MCF 10A (cell line): ENCODE measurements around the gene IRF2BP2. TPM values are rescaled to one million over a fixed set of nuclear protein-coding genes. Genes with fewer than 3 reads are reported as not detected.

Experiments used
- BruUV-seq: library from RNA; stranded (reverse); fragments of 400-500 nt; replicated peaks from 2 replicates; lab custom pipeline; 2021; lab: Mats Ljungman, UMichigan
- CTCF ChIA-PET: fragments of 300-600 bp; sonication (Branson Sonifier 250); formaldehyde crosslinking; extraction: SDS; loops from one replicate; lab custom pipeline; 2021; ENCODE audit warnings: antibody characterized with exemption, inconsistent platforms; lab: Yijun Ruan, JAX
- POLR2A ChIA-PET: fragments of 300-600, 350-650 bp; sonication (Branson Sonifier 250); formaldehyde crosslinking; extraction: SDS; loops from one replicate; lab custom pipeline; 2020; ENCODE audit warnings: antibody characterized with exemption, inconsistent platforms; lab: Yijun Ruan, JAX
- DNase-seq: peaks from one replicate; pipeline ENCODE4 v3.0.0-alpha.2; 2018; ENCODE audit not compliant: unreplicated experiment
- H3K27ac Mint-ChIP-seq: one replicate; pipeline ENCODE4 v1.8.0; 2022; ENCODE audit warnings: mild to moderate bottlenecking, low read depth, mixed read lengths; ENCODE audit not compliant: unreplicated experiment
- H3K27me3 Mint-ChIP-seq: one replicate; pipeline ENCODE4 v1.8.0; 2022; ENCODE audit warnings: mixed read lengths; ENCODE audit not compliant: insufficient read depth, unreplicated experiment
- H3K36me3 Mint-ChIP-seq: one replicate; pipeline ENCODE4 v1.8.0; 2022; ENCODE audit warnings: mild to moderate bottlenecking, moderate library complexity, mixed read lengths; ENCODE audit not compliant: insufficient read depth, unreplicated experiment
- H3K4me1 Mint-ChIP-seq: one replicate; pipeline ENCODE4 v1.8.0; 2022; ENCODE audit warnings: mixed read lengths; ENCODE audit not compliant: insufficient read depth, unreplicated experiment
- H3K4me3 Mint-ChIP-seq: one replicate; pipeline ENCODE4 v1.8.0; 2022; ENCODE audit warnings: mild to moderate bottlenecking, moderate library complexity, mixed read lengths; ENCODE audit not compliant: unreplicated experiment
- H3K9me3 Mint-ChIP-seq: one replicate; pipeline ENCODE4 v1.8.0; 2022; ENCODE audit warnings: mixed read lengths; ENCODE audit not compliant: unreplicated experiment
- intact Hi-C: fragments of 100-400 bp; cut with micrococcal nuclease; formaldehyde crosslinking; loops from 2 replicates; pipeline ENCODE4 v1.14.1; 2022
- total RNA-seq: library from RNA; stranded (reverse); gene quantifications from 2 replicates; pipeline ENCODE4 v1.2.3, GENCODE V29; 2022
- TF ChIP-seq, protein P1 (sequence below): fragments of 200-600 bp; IDR thresholded peaks from one replicate; pipeline ENCODE4 v1.8.0; 2022; ENCODE audit warnings: antibody characterized with exemption, mild to moderate bottlenecking; ENCODE audit not compliant: unreplicated experiment

IRF2BP2 gene
- total RNA-seq, 1 experiment from 2014 or later, result 217 TPM

DNA sequence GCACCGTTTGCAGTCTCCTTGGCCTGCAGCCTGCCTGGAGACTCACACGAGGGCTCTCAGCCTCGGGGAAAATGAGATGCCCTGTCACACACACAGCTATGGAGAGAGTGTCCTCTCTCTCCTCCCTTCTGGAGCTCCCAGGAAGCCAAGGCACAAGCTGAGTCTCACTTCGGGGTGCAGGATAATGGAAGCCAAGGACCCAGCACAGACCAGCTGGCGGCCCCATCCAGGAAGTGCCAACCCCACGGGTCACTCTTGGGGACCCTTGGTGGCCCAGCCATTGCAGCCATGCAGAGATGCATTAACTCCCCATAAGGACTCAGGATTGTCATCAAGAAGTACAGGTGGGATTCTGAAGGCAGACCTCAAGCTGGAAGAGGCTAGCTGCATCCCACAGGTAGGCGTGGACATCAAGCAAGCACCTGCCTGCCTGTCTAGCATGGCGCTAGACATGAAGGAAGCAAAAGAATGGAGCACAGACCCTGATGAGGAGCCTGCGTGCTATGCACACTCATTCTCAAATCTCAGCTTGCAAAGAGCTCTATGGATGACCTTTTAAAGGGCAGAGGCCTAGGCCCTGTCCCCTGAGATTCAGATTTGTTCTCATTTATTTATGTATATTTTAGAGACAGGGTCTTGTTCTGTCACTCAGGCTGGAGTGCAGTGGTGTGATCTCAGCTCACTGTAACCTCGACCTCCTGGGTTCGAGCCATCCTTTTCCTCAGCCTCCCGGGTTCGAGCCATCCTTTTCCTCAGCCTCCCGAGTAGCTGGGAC is 49.9 kb downstream of the IRF2BP2 start:
- Mint-ChIP-seq H3K36me3 (no peaks in the 10 kb centered on the region), H3K27ac (no peak overlapping the region), H3K27me3 (no peaks in the 10 kb centered on the region), H3K9me3 (no peaks in the 10 kb centered on the region), H3K4me1 (peaks cover 12% of the 10 kb centered on the region), H3K4me3 (no peak overlapping the region)
- no TSS peak for BruUV-seq
- CTCF ChIA-PET, result interaction anchor here (0.5 to 1.4 kb wide), 8 partner anchors 16 to 1256 kb away, joined by 3 to 4 read pairs (median 3); no protein-coding TSS in a partner anchor
- TF ChIP-seq, protein P1, sequence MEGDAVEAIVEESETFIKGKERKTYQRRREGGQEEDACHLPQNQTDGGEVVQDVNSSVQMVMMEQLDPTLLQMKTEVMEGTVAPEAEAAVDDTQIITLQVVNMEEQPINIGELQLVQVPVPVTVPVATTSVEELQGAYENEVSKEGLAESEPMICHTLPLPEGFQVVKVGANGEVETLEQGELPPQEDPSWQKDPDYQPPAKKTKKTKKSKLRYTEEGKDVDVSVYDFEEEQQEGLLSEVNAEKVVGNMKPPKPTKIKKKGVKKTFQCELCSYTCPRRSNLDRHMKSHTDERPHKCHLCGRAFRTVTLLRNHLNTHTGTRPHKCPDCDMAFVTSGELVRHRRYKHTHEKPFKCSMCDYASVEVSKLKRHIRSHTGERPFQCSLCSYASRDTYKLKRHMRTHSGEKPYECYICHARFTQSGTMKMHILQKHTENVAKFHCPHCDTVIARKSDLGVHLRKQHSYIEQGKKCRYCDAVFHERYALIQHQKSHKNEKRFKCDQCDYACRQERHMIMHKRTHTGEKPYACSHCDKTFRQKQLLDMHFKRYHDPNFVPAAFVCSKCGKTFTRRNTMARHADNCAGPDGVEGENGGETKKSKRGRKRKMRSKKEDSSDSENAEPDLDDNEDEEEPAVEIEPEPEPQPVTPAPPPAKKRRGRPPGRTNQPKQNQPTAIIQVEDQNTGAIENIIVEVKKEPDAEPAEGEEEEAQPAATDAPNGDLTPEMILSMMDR, result no peak
- POLR2A ChIA-PET, result interaction anchor here (0.7 to 3.3 kb wide), 6 partner anchors 16 to 55 kb away, joined by 3 to 26 read pairs (median 6); no protein-coding TSS in a partner anchor
- DNase-seq, result no peak
- intact Hi-C loops, result no loop called here

DNA sequence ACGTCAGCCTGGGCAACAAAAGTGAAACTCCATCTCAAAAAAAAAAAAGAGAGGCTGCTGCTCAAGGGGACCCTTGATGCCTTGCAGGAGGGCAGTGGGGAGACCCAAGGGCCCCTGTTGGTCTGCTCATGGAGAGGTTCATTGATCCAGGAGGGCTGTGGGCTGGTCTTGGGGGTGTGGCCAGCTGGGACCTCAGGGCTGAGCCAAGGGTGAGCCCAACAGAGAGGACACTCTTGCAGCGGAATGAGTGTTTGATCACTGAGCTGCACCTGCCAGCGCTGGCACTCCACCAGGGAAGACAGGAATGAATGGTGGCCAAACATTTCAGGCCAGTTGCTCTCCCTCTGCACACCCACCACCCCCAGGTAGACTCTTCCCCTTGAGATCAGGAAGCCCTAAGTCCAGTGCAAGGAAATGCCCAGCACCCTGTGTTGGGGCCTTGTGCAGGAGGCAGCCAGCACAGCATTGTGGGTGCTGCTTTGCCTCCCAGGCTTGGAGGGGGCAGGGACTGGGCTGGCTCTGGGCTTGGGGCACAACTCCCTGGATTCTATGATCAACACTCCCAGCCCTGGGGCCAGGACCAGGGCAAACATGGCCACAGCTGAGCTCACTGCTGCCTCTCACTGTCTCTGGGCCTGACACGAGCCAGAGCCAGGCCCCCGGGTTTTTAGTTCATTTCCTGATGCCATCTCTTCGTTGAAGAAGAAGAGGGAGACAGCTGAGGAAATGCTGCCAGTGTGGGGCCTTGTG is 50.7 kb downstream of the IRF2BP2 start:
- CTCF ChIA-PET, result interaction anchor here (0.5 to 1.4 kb wide), 9 partner anchors 16 to 680 kb away, joined by 3 to 5 read pairs (median 3); no protein-coding TSS in a partner anchor
- no peak overlapping the region for H3K4me3 Mint-ChIP-seq
- no TSS peak for BruUV-seq
- TF ChIP-seq, protein P1, result no peak
- no peak overlapping the region for H3K27ac Mint-ChIP-seq
- no peaks in the 10 kb centered on the region for H3K27me3 Mint-ChIP-seq
- DNase-seq, result no peak
- POLR2A ChIA-PET, result interaction anchor here (1.2 to 3.3 kb wide), 4 partner anchors 15 to 53 kb away, joined by 3 to 26 read pairs (median 6); no protein-coding TSS in a partner anchor
- H3K36me3 Mint-ChIP-seq, result no peaks in the 10 kb centered on the region
- peaks cover 4% of the 10 kb centered on the region for H3K4me1 Mint-ChIP-seq
- no peaks in the 10 kb centered on the region for H3K9me3 Mint-ChIP-seq
- intact Hi-C loops, result no loop called here

DNA sequence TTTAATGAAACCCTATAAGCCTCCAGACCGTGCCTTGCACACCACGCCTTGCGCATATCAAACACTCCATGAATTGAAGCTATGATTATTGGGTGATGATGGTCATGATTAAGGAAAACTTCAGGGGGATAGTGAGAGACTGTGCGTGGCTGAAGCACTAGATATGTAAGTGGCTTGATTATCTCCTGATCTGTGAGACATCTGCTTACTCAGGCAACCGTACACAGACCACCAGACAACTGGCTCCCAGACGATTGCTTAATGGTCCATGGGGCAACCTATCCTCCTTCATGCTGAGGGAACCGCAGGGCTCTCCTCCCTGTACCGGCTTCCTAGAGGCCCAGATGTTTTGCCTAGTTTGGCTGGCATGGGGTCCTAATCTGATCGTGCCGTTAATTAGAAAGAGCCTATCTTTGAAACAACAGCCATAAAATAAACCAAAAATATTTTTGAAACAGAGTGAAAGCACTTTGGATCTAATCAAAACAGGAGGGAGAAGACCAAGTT is 51.6 kb downstream of the IRF2BP2 start:
- no peak overlapping the region for H3K27ac Mint-ChIP-seq
- no peaks in the 10 kb centered on the region for H3K36me3 Mint-ChIP-seq
- TF ChIP-seq, protein P1, result no peak
- H3K4me3 Mint-ChIP-seq, result no peak overlapping the region
- no peaks in the 10 kb centered on the region for H3K27me3 Mint-ChIP-seq
- H3K4me1 Mint-ChIP-seq, result no peaks in the 10 kb centered on the region
- DNase-seq, result no peak
- no peaks in the 10 kb centered on the region for H3K9me3 Mint-ChIP-seq
- POLR2A ChIA-PET, result interaction anchor here (1.2 to 3.3 kb wide), 4 partner anchors 14 to 52 kb away, joined by 3 to 26 read pairs (median 6); no protein-coding TSS in a partner anchor
- CTCF ChIA-PET, result interaction anchor here (0.5 to 1.2 kb wide), 2 partner anchors 25 to 134 kb away, joined by 3 read pairs; no protein-coding TSS in a partner anchor
- BruUV-seq, result no TSS peak
- intact Hi-C loops, result no loop called here
